Vagina (tissue), 2 donors: Measurements from ENCODE around the gene STXBP5.

ENCODE experiments used
- POLR2A ChIP-seq, 2 donors: fragments of 450-650 bp; IDR thresholded peaks; one replicate each; pipeline ENCODE4 v1.6.1; 2017; ENCODE audit warnings: antibody characterized with exemption in 2 of 2, mild to moderate bottlenecking in 2 of 2, moderate library complexity in 2 of 2
- POLR2AphosphoS5 ChIP-seq, 2 donors: sonication (generic); formaldehyde crosslinking; IDR thresholded peaks; one replicate each; pipeline ENCODE4 v1.9.0; 2017; ENCODE audit warnings: antibody characterized with exemption in 2 of 2, mild to moderate bottlenecking in 2 of 2, low read depth in 1 of 2; ENCODE audit not compliant: insufficient read depth in 1 of 2
- TF ChIP-seq, protein P1 (sequence below), 3 experiments: fragments of 450-650 bp in 2 of 3; fragments of 200-600 bp in 1 of 3; sonication (generic) in 1 of 3; IDR thresholded peaks; one replicate each; pipeline ENCODE4 v1.5.1; 2017 to 2019; ENCODE audit warnings: antibody characterized with exemption in 3 of 3, mild to moderate bottlenecking in 2 of 3, moderate library complexity in 2 of 3

DNA sequence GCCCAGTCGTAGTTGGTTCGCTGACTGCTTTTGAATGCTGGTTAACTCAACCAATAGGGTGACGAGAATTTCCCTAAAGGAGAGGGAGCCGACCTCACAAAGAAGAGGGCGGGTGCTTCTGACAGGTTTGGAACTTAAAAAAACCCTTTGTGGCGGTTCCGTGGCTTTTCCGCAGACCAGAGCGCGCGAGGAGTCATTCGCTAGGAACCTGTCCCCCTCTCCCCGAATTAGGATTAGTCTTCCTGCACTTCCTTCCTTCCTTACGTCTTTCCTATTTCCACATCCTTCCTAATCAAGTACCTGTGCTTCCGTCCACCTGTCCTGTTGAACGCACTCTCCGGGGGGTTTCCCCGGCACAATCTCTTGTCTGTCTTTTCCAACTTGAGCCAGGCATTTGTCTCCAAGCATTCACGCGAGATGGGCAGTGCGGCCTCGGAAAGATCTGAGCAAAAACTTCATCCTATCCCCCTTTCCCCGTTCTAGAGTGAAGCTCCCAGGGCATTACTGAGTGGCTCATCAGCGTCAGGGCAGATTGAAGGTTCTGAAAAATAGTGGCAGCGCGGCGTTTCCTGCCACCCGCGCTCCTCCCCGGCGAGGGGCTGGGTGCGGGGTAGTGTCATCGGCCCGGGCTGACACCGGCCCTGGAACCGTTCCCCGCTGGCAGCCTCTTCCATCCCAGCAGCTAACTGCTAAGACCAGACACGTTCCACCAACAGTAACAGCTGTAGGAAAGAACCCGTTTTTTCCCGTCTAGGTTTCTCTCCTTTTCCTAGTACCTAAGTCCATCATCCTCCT, 1.5 kb upstream of the STXBP5 start:
- TF ChIP-seq, protein P1, sequence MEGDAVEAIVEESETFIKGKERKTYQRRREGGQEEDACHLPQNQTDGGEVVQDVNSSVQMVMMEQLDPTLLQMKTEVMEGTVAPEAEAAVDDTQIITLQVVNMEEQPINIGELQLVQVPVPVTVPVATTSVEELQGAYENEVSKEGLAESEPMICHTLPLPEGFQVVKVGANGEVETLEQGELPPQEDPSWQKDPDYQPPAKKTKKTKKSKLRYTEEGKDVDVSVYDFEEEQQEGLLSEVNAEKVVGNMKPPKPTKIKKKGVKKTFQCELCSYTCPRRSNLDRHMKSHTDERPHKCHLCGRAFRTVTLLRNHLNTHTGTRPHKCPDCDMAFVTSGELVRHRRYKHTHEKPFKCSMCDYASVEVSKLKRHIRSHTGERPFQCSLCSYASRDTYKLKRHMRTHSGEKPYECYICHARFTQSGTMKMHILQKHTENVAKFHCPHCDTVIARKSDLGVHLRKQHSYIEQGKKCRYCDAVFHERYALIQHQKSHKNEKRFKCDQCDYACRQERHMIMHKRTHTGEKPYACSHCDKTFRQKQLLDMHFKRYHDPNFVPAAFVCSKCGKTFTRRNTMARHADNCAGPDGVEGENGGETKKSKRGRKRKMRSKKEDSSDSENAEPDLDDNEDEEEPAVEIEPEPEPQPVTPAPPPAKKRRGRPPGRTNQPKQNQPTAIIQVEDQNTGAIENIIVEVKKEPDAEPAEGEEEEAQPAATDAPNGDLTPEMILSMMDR (IDR thresholded peaks at IDR 0.05), result no peak
- peak in 1 of 2 donors; percentile 78 for TF ChIP-seq POLR2A (IDR thresholded peaks at IDR 0.05)
- TF ChIP-seq POLR2AphosphoS5 (IDR thresholded peaks at IDR 0.05; ENCODE audit: insufficient read depth in 1 of 2, low read depth in 1 of 2), result peak; percentile 62 to 94
